Spleen (tissue), 7 donors: ENCODE measurements around the gene FAR1.
"Not testable (repeated sequence)": the region's sequence is repeated elsewhere in the genome, so short reads cannot be mapped to it uniquely, and the experiment has no call there.

ENCODE experiments used
- CTCF ChIP-seq, 11 experiments: fragments of 200-600 bp in 7 of 11; fragments of 450-650 bp in 4 of 11; sonication (generic) in 4 of 11; IDR thresholded peaks in 8 of 11; conservative IDR thresholded peaks in 3 of 11; 1 replicate in 7 of 11; 2 replicates in 4 of 11; pipeline versions ENCODE4 v1.4.0 to v1.8.0; 2016 to 2021; ENCODE audit warnings: antibody characterized with exemption in 11 of 11, inconsistent platforms in 4 of 11, mild to moderate bottlenecking in 1 of 11
- POLR2A ChIP-seq, 3 donors: fragments of 450-650 bp; IDR thresholded peaks; one replicate each; pipeline ENCODE4 v1.5.1; 2017; ENCODE audit warnings: antibody characterized with exemption in 3 of 3, mild to moderate bottlenecking in 1 of 3
- donor health status: DM: no; HTN: no; CAD: no; lungs with moderate emphysema.
- donor health status: DM: no; HTN: no; CAD: no.
- donor health status: DM: no; HTN: no; CAD: no.

GRCh38 chr11:13626818-13627217 lies 41.6 kb upstream of the FAR1 start:
- not testable (repeated sequence) for TF ChIP-seq POLR2A (IDR thresholded peaks at IDR 0.05); CTCF (IDR thresholded peaks at IDR 0.05 in 8 of 11, conservative IDR thresholded peaks at IDR 0.05 in 3 of 11)
